ENCODE results near the gene GBP7. TPM values are rescaled to one million over a fixed set of nuclear protein-coding genes. Genes with fewer than 3 reads are reported as not detected.

The GBP7 gene
- total and polyA plus RNA-seq, 9 donors: 0.15 to 0.28 TPM; not detected in 7

DNA sequence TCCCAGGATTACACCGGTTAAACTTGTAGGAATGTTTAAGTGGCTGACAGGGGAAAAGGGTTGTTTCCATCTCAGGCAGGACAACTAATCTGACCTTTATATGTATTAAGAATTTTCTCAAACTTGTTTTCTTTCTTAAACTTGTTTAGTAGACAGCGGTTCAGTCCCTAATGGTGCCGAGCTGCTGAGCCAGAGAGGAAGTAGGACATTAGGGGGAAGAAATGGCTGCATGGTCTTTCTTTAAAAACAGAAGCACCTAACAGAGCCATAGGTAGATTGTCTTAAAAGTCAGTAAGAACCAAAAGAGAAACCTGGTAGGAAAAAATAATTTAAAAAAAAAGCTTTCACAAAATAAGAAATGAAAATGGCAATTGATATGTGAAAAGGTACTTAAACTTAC, 19.7 kb upstream of the GBP7 start:
- DNase-seq: no peak
- no peaks in the 10 kb centered on the region for H3K9me3 ChIP-seq
- intact Hi-C loops (cut with DNase I): loop anchor here in 1 of 4 donors (10.0 kb wide), 1 partner anchor 79 kb away; the partner anchor contains the start of gene GBP5
- TF ChIP-seq POLR2A (IDR thresholded peaks at IDR 0.05): no peak
- no peak for TF ChIP-seq EP300 (IDR thresholded peaks at IDR 0.05)
- TF ChIP-seq, protein P1, sequence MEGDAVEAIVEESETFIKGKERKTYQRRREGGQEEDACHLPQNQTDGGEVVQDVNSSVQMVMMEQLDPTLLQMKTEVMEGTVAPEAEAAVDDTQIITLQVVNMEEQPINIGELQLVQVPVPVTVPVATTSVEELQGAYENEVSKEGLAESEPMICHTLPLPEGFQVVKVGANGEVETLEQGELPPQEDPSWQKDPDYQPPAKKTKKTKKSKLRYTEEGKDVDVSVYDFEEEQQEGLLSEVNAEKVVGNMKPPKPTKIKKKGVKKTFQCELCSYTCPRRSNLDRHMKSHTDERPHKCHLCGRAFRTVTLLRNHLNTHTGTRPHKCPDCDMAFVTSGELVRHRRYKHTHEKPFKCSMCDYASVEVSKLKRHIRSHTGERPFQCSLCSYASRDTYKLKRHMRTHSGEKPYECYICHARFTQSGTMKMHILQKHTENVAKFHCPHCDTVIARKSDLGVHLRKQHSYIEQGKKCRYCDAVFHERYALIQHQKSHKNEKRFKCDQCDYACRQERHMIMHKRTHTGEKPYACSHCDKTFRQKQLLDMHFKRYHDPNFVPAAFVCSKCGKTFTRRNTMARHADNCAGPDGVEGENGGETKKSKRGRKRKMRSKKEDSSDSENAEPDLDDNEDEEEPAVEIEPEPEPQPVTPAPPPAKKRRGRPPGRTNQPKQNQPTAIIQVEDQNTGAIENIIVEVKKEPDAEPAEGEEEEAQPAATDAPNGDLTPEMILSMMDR (IDR thresholded peaks at IDR 0.05): no peak
- H3K36me3 ChIP-seq: no peaks in the 10 kb centered on the region
- peaks cover 5% of the 10 kb centered on the region for H3K4me1 ChIP-seq (ENCODE audit: insufficient read depth)
- no peak overlapping the region for H3K27ac ChIP-seq
- H3K27me3 ChIP-seq: no peaks in the 10 kb centered on the region
- no peak overlapping the region for H3K4me3 ChIP-seq
- WGBS, 3 donors: 81 to 88% (median 87%) methylated on average over 3 of the region's 3 CpGs

DNA sequence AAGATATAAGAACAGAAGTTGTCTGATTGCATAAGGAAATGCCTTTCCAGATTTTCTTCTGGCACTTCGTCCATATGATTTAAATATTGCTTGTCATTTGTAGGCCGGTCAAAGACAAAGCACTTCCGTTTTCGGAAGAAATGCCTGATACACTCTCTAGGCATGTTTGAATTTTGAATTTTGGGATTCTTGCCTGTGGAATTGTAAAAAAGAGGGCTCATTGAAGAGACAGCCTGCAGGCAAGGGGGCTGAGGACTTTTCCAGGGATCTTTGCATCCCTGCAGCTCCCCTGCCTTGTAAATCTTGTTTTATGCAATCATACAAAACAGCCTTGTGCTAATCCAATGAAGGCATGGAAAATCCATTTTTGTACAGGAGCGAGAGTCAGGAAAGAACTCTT, 15.5 kb upstream of the GBP7 start:
- no peak overlapping the region for H3K4me3 ChIP-seq
- no peaks in the 10 kb centered on the region for H3K4me1 ChIP-seq (ENCODE audit: insufficient read depth)
- no peaks in the 10 kb centered on the region for H3K27me3 ChIP-seq
- H3K27ac ChIP-seq: no peak overlapping the region
- DNase-seq: no peak
- WGBS, 3 donors: 83 to 97% (median 90%) methylated on average over 5 of the region's 5 CpGs
- TF ChIP-seq, protein P1 (IDR thresholded peaks at IDR 0.05): no peak
- no peak for TF ChIP-seq POLR2A (IDR thresholded peaks at IDR 0.05)
- TF ChIP-seq EP300 (IDR thresholded peaks at IDR 0.05): no peak
- H3K9me3 ChIP-seq: no peaks in the 10 kb centered on the region
- intact Hi-C loops (cut with DNase I): loop anchor here in 1 of 4 donors (10.0 kb wide), 1 partner anchor 83 kb away; the partner anchor contains the start of gene GBP5
- no peaks in the 10 kb centered on the region for H3K36me3 ChIP-seq

DNA sequence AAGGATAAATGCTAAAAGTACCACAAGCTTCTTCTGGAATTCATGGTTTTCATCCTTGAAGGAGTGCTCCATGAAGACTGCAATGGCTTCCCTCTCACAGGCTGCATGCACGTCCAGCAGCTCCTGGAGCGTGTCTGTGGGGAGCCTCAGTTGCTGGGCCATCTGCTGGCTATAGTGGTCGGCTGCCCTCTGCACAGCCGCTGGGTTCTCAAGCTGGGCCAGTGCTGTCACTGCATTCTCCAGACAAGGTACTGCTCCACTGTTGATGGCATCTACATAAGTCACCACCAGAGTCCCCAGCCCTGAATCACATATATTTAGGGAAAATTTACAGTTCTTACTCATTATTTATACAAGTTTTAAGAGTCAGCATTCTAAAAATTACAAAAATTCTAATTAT, 14.2 kb upstream of the GBP7 start:
- Histone ChIP-seq H3K27ac (no peak overlapping the region), H3K4me3 (no peak overlapping the region), H3K4me1 (ENCODE audit: insufficient read depth) (no peaks in the 10 kb centered on the region), H3K9me3 (no peaks in the 10 kb centered on the region), H3K27me3 (no peaks in the 10 kb centered on the region), H3K36me3 (no peaks in the 10 kb centered on the region)
- 90 to 95% (median 93%) methylated on average over 4 of the region's 4 CpGs for WGBS, 3 donors
- TF ChIP-seq, protein P1 (IDR thresholded peaks at IDR 0.05): no peak
- no peak for TF ChIP-seq POLR2A (IDR thresholded peaks at IDR 0.05)
- TF ChIP-seq EP300 (IDR thresholded peaks at IDR 0.05): no peak
- intact Hi-C loops (cut with DNase I): loop anchor here in 1 of 4 donors (10.0 kb wide), 1 partner anchor 85 kb away; the partner anchor contains the start of gene GBP5
- DNase-seq: no peak

DNA sequence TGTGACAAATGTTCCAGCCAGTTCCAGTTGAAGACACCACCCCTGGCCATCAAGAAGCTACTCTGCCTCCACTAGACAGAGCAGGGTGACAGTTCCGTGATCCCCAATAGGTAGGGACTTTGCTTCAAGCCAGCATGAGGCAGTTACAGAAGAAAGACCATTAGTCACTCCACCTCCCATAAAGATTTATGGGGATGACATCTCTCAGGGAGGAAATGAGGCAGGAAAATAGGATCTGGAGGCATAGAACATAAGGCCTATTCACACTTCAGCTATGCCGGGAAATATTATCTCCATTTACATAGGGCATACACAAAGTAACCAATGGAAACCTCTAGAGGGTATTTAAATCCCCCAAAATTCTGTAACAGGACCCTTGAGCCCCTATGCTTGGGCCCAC, 3.5 kb upstream of the GBP7 start:
- TF ChIP-seq EP300 (IDR thresholded peaks at IDR 0.05) (no peak), POLR2A (IDR thresholded peaks at IDR 0.05) (no peak)
- TF ChIP-seq, protein P1 (IDR thresholded peaks at IDR 0.05): no peak
- WGBS, 3 donors: 90 to 91% (median 90%) methylated on average over 2 of the region's 2 CpGs
- no peaks in the 10 kb centered on the region for H3K4me1 ChIP-seq (ENCODE audit: insufficient read depth)
- no peak overlapping the region for H3K4me3 ChIP-seq
- H3K36me3 ChIP-seq: no peaks in the 10 kb centered on the region
- H3K27ac ChIP-seq: no peak overlapping the region
- DNase-seq: no peak
- H3K9me3 ChIP-seq: no peaks in the 10 kb centered on the region
- intact Hi-C loops (cut with DNase I): no loop called here
- no peaks in the 10 kb centered on the region for H3K27me3 ChIP-seq
